HG02571 (cell line): ENCODE measurements around the gene RASD2.

Experiments used
- ATAC-seq: cut with Tn5 transposase; IDR thresholded peaks from one replicate; pipeline ENCODE4 v1.9.1; 2021; ENCODE audit warnings: mild to moderate bottlenecking, moderate library complexity; ENCODE audit not compliant: unreplicated experiment

RASD2 gene

GRCh38 chr22:35580351-35581022, 39.9 kb downstream of the RASD2 start:
- no peak for ATAC-seq

GRCh38 chr22:35581023-35581413, 40.4 kb downstream of the RASD2 start:
- ATAC-seq = no peak

- ATAC-seq = no peak
These were observed 41.7 kb downstream of the RASD2 start for GRCh38 chr22:35582218-35582860.

- ATAC-seq = no peak
These were observed 42.4 kb downstream of the RASD2 start for GRCh38 chr22:35582861-35583670.

GRCh38 chr22:35586771-35587170, 46.1 kb downstream of the RASD2 start:
- ATAC-seq = no peak

- no peak for ATAC-seq
These were observed 46.8 kb downstream of the RASD2 start for GRCh38 chr22:35587447-35587870.

GRCh38 chr22:35587896-35588295, 47.3 kb downstream of the RASD2 start:
- no peak for ATAC-seq

GRCh38 chr22:35589071-35589755, 48.6 kb downstream of the RASD2 start:
- ATAC-seq = no peak

- ATAC-seq = no peak
These were observed 49.1 kb downstream of the RASD2 start for GRCh38 chr22:35589756-35590093.

GRCh38 chr22:35590634-35591295, 50.1 kb downstream of the RASD2 start:
- no peak for ATAC-seq

GRCh38 chr22:35591714-35592417, 51.2 kb downstream of the RASD2 start:
- no peak for ATAC-seq

- ATAC-seq = no peak
These were observed 51.9 kb downstream of the RASD2 start for GRCh38 chr22:35592418-35592967.

- no peak for ATAC-seq
These were observed 52.6 kb downstream of the RASD2 start for GRCh38 chr22:35593071-35593890.

GRCh38 chr22:35593891-35594470, 53.4 kb downstream of the RASD2 start:
- ATAC-seq = no peak

- ATAC-seq = no peak
These were observed 54.1 kb downstream of the RASD2 start for GRCh38 chr22:35594686-35595085.

GRCh38 chr22:35596821-35597220, 56.2 kb downstream of the RASD2 start:
- ATAC-seq = no peak

- no peak for ATAC-seq
These were observed 57.2 kb downstream of the RASD2 start for GRCh38 chr22:35597692-35598395.

GRCh38 chr22:35598396-35598710, 57.7 kb downstream of the RASD2 start:
- ATAC-seq = no peak
